HG03460 (cell line): ENCODE results near the gene TMEM260.
"Not testable (repeated sequence)": the region's sequence is repeated elsewhere in the genome, so short reads cannot be mapped to it uniquely, and the experiment has no call there.

Source experiments
- ATAC-seq: cut with Tn5 transposase; IDR thresholded peaks from one replicate; pipeline ENCODE4 v1.9.1; 2021; ENCODE audit not compliant: unreplicated experiment

The TMEM260 gene

DNA sequence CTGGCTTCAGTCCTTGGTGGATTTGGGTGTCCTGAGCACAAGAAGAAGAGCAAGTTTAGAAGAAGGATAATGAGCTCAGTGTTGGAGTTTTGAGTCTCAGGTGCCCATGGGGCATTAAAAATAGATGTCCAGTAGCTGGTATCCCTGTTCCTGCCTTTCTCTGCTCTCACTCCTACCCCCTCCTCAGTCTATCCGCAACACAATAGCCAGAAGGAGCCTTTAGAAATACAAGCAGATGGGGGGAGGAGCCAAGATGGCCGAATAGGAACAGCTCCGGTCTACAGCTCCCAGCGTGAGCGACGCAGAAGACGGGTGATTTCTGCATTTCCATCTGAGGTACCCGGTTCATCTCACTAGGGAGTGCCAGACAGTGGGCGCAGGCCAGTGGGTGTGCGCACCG is 87.7 kb downstream of the TMEM260 start:
- not testable (repeated sequence) for ATAC-seq

DNA sequence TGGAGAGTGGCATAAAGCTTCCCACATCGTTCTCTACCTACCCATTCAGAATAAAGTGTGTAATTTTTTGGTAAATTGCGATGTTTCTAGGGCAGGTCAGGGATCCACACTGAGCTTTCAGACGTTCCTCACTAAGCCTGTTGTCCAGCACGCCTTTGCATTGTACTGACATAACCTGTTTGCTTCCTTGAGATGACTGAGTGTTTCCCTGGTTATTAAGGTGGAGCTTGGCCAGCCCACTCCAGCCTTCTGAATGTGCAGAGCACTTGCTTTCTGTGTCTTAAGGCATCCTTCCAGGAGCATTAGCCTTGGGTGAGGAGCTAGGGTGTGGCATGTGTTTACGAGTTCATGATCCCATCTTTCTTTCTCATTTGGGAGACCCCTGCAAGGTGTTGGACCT is 96.4 kb downstream of the TMEM260 start:
- ATAC-seq = no peak

DNA sequence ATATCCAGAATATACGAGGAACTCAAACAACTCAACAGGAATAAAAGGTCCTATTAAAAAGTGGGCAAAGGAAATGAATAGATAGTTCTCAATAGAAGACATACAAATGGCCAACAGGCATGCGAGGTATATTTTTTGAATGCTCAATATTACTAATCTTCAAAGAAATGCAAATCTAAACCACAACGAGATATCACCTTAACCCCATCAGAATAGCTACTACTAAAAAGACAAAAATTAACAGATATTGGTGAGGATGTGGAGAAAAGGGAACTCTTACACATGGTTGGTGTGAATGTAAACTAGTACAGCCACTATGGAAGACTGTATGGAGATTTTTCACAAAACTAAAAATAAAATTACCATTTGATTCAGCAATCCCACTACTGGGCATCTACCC is 99.2 kb downstream of the TMEM260 start:
- ATAC-seq = no peak

DNA sequence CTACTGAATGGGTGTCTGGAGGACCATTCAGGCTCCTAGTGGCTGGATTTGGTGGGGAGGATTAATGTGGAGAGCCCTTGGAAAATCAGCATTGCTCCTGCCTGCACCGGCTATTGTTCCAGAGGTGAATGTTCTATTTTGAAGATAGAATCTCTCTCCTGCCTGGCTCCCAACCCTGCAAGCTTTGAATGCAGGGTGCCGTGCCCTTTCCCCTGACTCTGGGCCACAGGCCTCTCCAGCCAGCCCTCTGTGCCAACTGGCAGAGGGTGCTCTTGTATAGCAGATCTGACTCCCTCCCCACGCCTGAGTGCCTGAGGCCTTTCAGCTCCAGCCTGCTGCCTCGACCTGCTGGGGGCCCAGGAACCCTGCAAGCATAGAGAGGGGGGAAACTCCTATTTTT is 106.8 kb downstream of the TMEM260 start:
- no peak for ATAC-seq

DNA sequence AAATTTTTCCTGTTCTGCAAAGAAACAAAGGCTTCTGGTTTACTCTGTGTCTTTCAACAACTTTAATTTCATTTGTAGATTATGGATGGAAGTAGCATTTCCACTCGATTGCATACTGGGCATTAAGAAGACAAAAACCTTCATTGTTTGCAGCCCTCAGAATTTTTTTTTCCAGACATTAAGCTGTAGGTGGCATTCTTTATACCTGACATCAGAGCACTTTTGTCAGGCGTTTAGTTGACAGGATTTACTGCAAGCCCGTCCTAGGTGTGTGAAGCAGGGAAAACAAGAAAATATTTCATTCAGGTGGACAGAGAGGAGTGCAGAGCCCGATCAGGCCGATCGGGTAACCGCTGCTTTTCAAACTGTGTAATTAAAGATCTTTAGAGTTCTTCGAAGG is 107.5 kb downstream of the TMEM260 start:
- no peak for ATAC-seq

DNA sequence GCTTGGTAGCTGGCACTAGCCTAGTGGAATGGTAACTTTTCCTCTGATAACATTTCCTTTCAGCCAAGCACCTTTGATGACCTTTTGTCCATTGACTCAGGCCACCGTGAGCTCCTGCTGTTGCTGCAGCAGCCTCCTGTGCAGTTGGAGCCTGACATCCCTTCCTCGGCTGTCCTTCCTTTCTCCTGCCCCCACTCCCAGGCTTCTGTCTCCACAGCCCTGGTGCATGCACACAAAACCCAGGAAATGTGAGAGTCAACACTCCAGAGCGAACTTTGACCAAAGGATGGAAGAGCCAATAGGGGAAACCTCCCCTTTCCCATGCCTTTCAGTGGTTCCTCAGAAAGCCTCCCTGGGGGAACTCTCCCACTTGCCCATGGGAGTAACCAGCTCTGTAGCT is 115.0 kb downstream of the TMEM260 start:
- no peak for ATAC-seq

DNA sequence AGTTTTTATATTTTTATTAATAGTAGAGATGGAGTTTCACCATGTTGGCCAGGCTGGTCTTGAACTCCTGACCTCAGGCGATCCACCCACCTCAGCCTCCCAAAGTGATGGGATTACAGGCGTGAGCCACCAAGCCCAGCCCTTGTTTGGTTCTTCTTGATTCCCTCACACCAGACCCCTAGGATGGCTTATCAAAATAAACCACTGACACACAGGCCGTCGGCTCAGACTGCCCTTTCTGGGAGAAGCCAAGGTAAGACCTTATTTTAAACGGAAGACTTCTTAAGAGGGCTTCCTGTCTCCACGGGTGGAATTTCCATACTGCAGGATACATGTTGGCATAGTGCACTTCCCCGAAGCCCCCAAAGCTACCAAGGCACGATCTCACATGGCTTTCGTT is 115.6 kb downstream of the TMEM260 start:
- ATAC-seq = not testable (repeated sequence)
